K562 (cell line): Measurements from ENCODE around the gene NRG2. TPM values are rescaled to one million over a fixed set of nuclear protein-coding genes. Genes with fewer than 3 reads are reported as not detected.

Source experiments
- ATAC-seq: fragments of 200-7000 bp; cut with Tn5 transposase; 3 replicates; pipeline ENCODE4 v1.9.1; 2020; ENCODE audit warnings: moderate library complexity
- BruUV-seq: library from RNA; stranded (reverse); fragments of 400-500 nt; replicated peaks from 2 replicates; lab custom pipeline; 2021; lab: Mats Ljungman, UMichigan
- CTCF ChIA-PET: fragments of 300-600 bp; formaldehyde crosslinking; extraction: SDS; loops from one replicate; lab custom pipeline; 2021; ENCODE audit warnings: low intra/inter-chr PET ratio; lab: Yijun Ruan, JAX
- POLR2A ChIA-PET: fragments of 300-600, 350-650 bp; sonication (Branson Sonifier 250); formaldehyde crosslinking; extraction: SDS; loops from one replicate; lab custom pipeline; 2021; ENCODE audit warnings: antibody characterized with exemption, inconsistent platforms; lab: Yijun Ruan, JAX
- DNase-seq, 4 experiments: peaks; one replicate each; pipeline versions ENCODE4 v3.0.0 to v3.0.0-alpha.2; 2011 to 2018; ENCODE audit warnings: low spot score in 3 of 4, mixed read lengths in 3 of 4; ENCODE audit errors: extremely low read depth in 1 of 4
- FAIRE-seq: peaks from 2 replicates; lab custom pipeline; 2011; peaks lifted over from hg19 to GRCh38; lab: Jason Lieb, UNC
- H2AFZ ChIP-seq: 2 replicates; pipeline ENCODE4 v1.6.0; 2011; ENCODE audit warnings: low read depth, low read length, control low read depth, inconsistent platforms
- H3K27ac ChIP-seq: fragments of 200-600 bp; 3 replicates; pipeline ENCODE4 v1.8.0; 2011; ENCODE audit warnings: low read depth, mild to moderate bottlenecking, control low read depth, inconsistent platforms, low read length, moderate library complexity, mixed read lengths; ENCODE audit errors: extremely low read depth
- H3K27me3 ChIP-seq, 2 experiments: fragments of 300-600 bp in 1 of 2; 2 replicates in 1 of 2; 3 replicates in 1 of 2; pipeline versions ENCODE4 v1.6.0 to v1.8.0; 2011; ENCODE audit warnings: inconsistent platforms in 2 of 2, low read length in 2 of 2, mild to moderate bottlenecking in 1 of 2, mixed read lengths in 1 of 2, moderate library complexity in 1 of 2; ENCODE audit not compliant: control insufficient read depth in 2 of 2, insufficient read depth in 2 of 2
- H3K36me3 ChIP-seq: fragments of 300-600 bp; 3 replicates; pipeline ENCODE4 v1.8.0; 2011; ENCODE audit warnings: mild to moderate bottlenecking, low read length, inconsistent platforms; ENCODE audit not compliant: control insufficient read depth, insufficient read depth
- H3K4me1 ChIP-seq, 2 experiments: fragments of 200-600 bp in 1 of 2; replicated peaks in 1 of 2; 2 replicates in 1 of 2; 3 replicates in 1 of 2; pipeline versions ENCODE4 v1.5.1 to v1.8.0; 2011; ENCODE audit warnings: inconsistent platforms in 2 of 2, low read length in 2 of 2, mild to moderate bottlenecking in 1 of 2, mixed read lengths in 1 of 2, moderate library complexity in 1 of 2; ENCODE audit not compliant: control insufficient read depth in 2 of 2, insufficient read depth in 2 of 2
- H3K4me2 ChIP-seq: 2 replicates; pipeline ENCODE4 v1.6.1; 2011; ENCODE audit warnings: low read length, control low read depth, inconsistent platforms, mixed read lengths; ENCODE audit not compliant: insufficient read depth
- H3K4me3 ChIP-seq: fragments of 200-600 bp; sonication (generic), shearing (Covaris generic); 2 replicates; pipeline ENCODE4 v1.5.1; 2016; ENCODE audit warnings: control low read depth, inconsistent platforms
- H3K79me2 ChIP-seq: fragments of 200-600 bp; 3 replicates; pipeline ENCODE4 v1.8.0; 2011; ENCODE audit warnings: low read length, inconsistent platforms; ENCODE audit not compliant: control insufficient read depth, insufficient read depth
- H3K9ac ChIP-seq, 2 experiments: 2 replicates each; pipeline versions ENCODE4 v1.6.0 to v1.6.1; 2011; ENCODE audit warnings: low read depth in 2 of 2, low read length in 2 of 2, control low read depth in 1 of 2, inconsistent platforms in 1 of 2, mild to moderate bottlenecking in 1 of 2, mixed read lengths in 1 of 2; ENCODE audit not compliant: insufficient read depth in 1 of 2
- H3K9me1 ChIP-seq: one replicate; pipeline ENCODE4 v1.6.0; 2011; ENCODE audit warnings: inconsistent platforms, mild to moderate bottlenecking, low read length, moderate library complexity; ENCODE audit not compliant: control insufficient read depth, insufficient read depth
- H3K9me3 ChIP-seq: replicated peaks from 2 replicates; pipeline ENCODE4 v1.5.1; 2011; ENCODE audit warnings: low read depth, low read length, inconsistent platforms; ENCODE audit not compliant: control insufficient read depth, insufficient read depth
- H4K20me1 ChIP-seq: replicated peaks from 2 replicates; pipeline ENCODE4 v1.6.1; 2011; ENCODE audit warnings: low read length, inconsistent platforms, mixed read lengths; ENCODE audit not compliant: control insufficient read depth, insufficient read depth
- BCOR ChIP-seq: fragments of 450-650 bp; IDR thresholded peaks from 2 replicates; pipeline ENCODE4 v1.6.1; 2016
- FOXJ3 ChIP-seq: sonication (generic); formaldehyde crosslinking; IDR thresholded peaks from 2 replicates; pipeline ENCODE4 v1.4.0; 2020; ENCODE audit warnings: mild to moderate bottlenecking, missing genetic modification reagents
- RAD51 ChIP-seq: fragments of 450-650 bp; IDR thresholded peaks from 2 replicates; pipeline ENCODE4 v1.7.1; 2016; ENCODE audit warnings: low read depth, mild to moderate bottlenecking, borderline replicate concordance
- RBFOX2 ChIP-seq: fragments of 200-400 bp; formaldehyde crosslinking; IDR thresholded peaks from 2 replicates; pipeline ENCODE4 v1.6.1; 2017; ENCODE audit warnings: low read depth, mild to moderate bottlenecking, low read length, moderate library complexity
- RBM25 ChIP-seq: fragments of 200-400 bp; formaldehyde crosslinking; IDR thresholded peaks from 2 replicates; pipeline ENCODE4 v1.6.1; 2018; ENCODE audit warnings: low read length, low read depth, moderate library complexity; ENCODE audit not compliant: severe bottlenecking
- ZNF41 ChIP-seq: fragments of 250-450 bp; sonication (Bioruptor Pico); conservative IDR thresholded peaks from 2 replicates; pipeline ENCODE4 v1.4.0; 2020; ENCODE audit warnings: mild to moderate bottlenecking
- WGBS: fragments of 100-300 bp; shearing (Covaris generic); methylation state at CpG from one replicate; pipeline ENCODE4 v1.1.6; 2016; ENCODE audit warnings: low coverage, mixed read lengths; ENCODE audit not compliant: insufficient coverage; ENCODE audit errors: missing lambda C conversion rate; 5-methylcytosine and 5-hydroxymethylcytosine counted together
- in situ Hi-C: fragments of 300-500 bp; cut with MboI; formaldehyde crosslinking; loops from 4 replicates; pipeline ENCODE4 v1.15.0; 2018; ENCODE audit warnings: inconsistent platforms, mixed read lengths
- intact Hi-C: fragments of 100-400 bp; cut with micrococcal nuclease; formaldehyde crosslinking; loops from 2 replicates; pipeline ENCODE4 v1.14.2; 2022
- polyA plus RNA-seq, 8 experiments: library from polyadenylated mRNA; depleted of rRNA in 4 of 8; stranded (reverse) in 5 of 8; unstranded in 3 of 8; fragments of >200 nt; fragmentation: Nextera tagmentation in 2 of 8; fragmentation: Illumina TruSeq in 1 of 8; extraction: Ambion mirVana in 2 of 8; extraction: Trizol in 1 of 8; gene quantifications; 2 replicates each; pipeline versions ENCODE4 v1.2.1 to v1.2.3, GENCODE V29; 2011 to 2014; ENCODE audit warnings: inconsistent platforms in 1 of 8, missing spikeins in 1 of 8
- total RNA-seq, 7 experiments: library from RNA; depleted of rRNA in 6 of 7; stranded (reverse); fragments of >200 nt in 6 of 7; fragmentation: Illumina TruSeq in 2 of 7; extraction: Trizol in 2 of 7; gene quantifications; 2 replicates each; pipeline versions ENCODE4 v1.2.1 to v1.2.3, GENCODE V29; 2011 to 2021; ENCODE audit warnings: low replicate concordance in 1 of 7

The NRG2 gene
- total and polyA plus RNA-seq, 9 of the 15 experiments (the other 6 are each of a cell fraction or from before 2014, with no cell fraction given) = not detected

DNA sequence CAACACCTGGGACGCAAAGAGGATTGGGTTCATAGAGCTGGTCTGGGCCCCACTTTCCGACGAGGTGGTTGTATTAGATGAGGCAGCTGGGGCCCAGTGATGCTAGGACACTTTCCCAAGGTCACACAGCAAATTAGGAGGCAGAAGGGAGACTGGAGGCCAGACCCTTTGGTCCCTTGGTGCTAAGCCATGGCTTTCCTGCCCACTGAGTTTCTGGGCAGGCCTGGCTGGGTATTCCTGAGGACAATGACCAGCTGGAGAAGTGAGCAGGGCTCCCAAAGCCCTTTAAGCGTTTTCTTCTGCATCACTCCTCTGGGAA, 181.3 kb downstream of the NRG2 start:
- no peaks in the 10 kb centered on the region for H3K4me1 ChIP-seq
- no peak overlapping the region for H3K9ac ChIP-seq
- no peaks in the 10 kb centered on the region for H3K9me1 ChIP-seq
- ChIA-PET CTCF (no interaction called here), POLR2A (interaction anchor here (1.0 to 1.3 kb wide), 3 partner anchors 11 to 19 kb away, joined by 3 to 4 read pairs (median 3); no protein-coding TSS in a partner anchor)
- WGBS = 0% methylated on average over 4 of the region's 4 CpGs
- no peak for ATAC-seq
- no TSS peak for BruUV-seq
- H3K27ac ChIP-seq = no peak overlapping the region
- no peak for FAIRE-seq
- in situ Hi-C loops (no loop called here), intact Hi-C loops (loop anchor here (5.0 kb wide), 1 partner anchor 225 kb away; no protein-coding TSS in a partner anchor)
- 0 out of 2 replicates have a peak, but pooled peaks cover 2% of the 10 kb centered on the region for H4K20me1 ChIP-seq
- H3K36me3 ChIP-seq = no peaks in the 10 kb centered on the region
- no peak for DNase-seq
- H3K9me3 ChIP-seq = no peaks in the 10 kb centered on the region
- H3K4me3 ChIP-seq = no peak overlapping the region
- no peak overlapping the region for H2AFZ ChIP-seq
- H3K79me2 ChIP-seq = no peaks in the 10 kb centered on the region
- peaks cover 0 to 40% of the 10 kb centered on the region in 2 experiments; a peak in 4 of 5 replicates for H3K27me3 ChIP-seq
- TF ChIP-seq BCOR = peak; percentile 40; the same call in 1 of the 2 replicates
- no peak for TF ChIP-seq RAD51
- TF ChIP-seq RBFOX2 = no peak
- no peak for TF ChIP-seq ZNF41
- TF ChIP-seq FOXJ3 (CRISPR knock-in tag) = no peak
- peak; percentile 55 for TF ChIP-seq RBM25
- H3K4me2 ChIP-seq = no peak overlapping the region
